ENCODE measurements around the gene GNL3.
"Not testable (repeated sequence)": the region's sequence is repeated elsewhere in the genome, so short reads cannot be mapped to it uniquely, and the experiment has no call there.

Gene GNL3

GRCh38 chr3:52685709-52686691 is at the start of gene GNL3, which contains the start of gene PBRM1:
TSS of gene GNL3 (plus strand) at chr3:52686032. CDS start at chr3:52686093, 61 bp downstream.
TSS of gene PBRM1 (minus strand) at chr3:52685913.
- peak; percentile 92 for DNase-seq (ENCODE audit: low spot score)

GRCh38 chr3:52636673-52637072 is 49.2 kb upstream of the GNL3 start:
- peak; percentile 5 for DNase-seq (ENCODE audit: low spot score)

- no peak for DNase-seq (ENCODE audit: low spot score)
These were observed 40.3 kb upstream of the GNL3 start for GRCh38 chr3:52645549-52645948.

GRCh38 chr3:52649461-52650210 is 36.2 kb upstream of the GNL3 start:
- no peak for DNase-seq (ENCODE audit: low spot score)

GRCh38 chr3:52650439-52650838 is 35.4 kb upstream of the GNL3 start:
- DNase-seq (ENCODE audit: low spot score) = no peak

- no peak for DNase-seq (ENCODE audit: low spot score)
These were observed 34.2 kb upstream of the GNL3 start for GRCh38 chr3:52651592-52651991.

GRCh38 chr3:52655895-52656294 is 29.9 kb upstream of the GNL3 start:
- DNase-seq (ENCODE audit: low spot score) = no peak

GRCh38 chr3:52660046-52660445 is 25.8 kb upstream of the GNL3 start:
- no peak for DNase-seq (ENCODE audit: low spot score)

GRCh38 chr3:52663098-52663497 is 22.7 kb upstream of the GNL3 start:
- no peak for DNase-seq (ENCODE audit: low spot score)

GRCh38 chr3:52670621-52671521 is 15.0 kb upstream of the GNL3 start:
- peak; percentile 73 for DNase-seq (ENCODE audit: low spot score)

- DNase-seq (ENCODE audit: low spot score) = peak; percentile 6
These were observed 14.2 kb upstream of the GNL3 start for GRCh38 chr3:52671676-52672075.

- not testable (repeated sequence) for DNase-seq (ENCODE audit: low spot score)
These were observed 9.6 kb upstream of the GNL3 start for GRCh38 chr3:52676201-52676600.

GRCh38 chr3:52678265-52679198 is 7.3 kb upstream of the GNL3 start:
- DNase-seq (ENCODE audit: low spot score) = no peak

GRCh38 chr3:52679199-52679538 is 6.7 kb upstream of the GNL3 start:
- DNase-seq (ENCODE audit: low spot score) = no peak

- no peak for DNase-seq (ENCODE audit: low spot score)
These were observed 6.0 kb upstream of the GNL3 start for GRCh38 chr3:52679811-52680210.

GRCh38 chr3:52681596-52681995 is 4.2 kb upstream of the GNL3 start:
- DNase-seq (ENCODE audit: low spot score) = no peak

GRCh38 chr3:52682016-52682415 is 3.8 kb upstream of the GNL3 start:
- DNase-seq (ENCODE audit: low spot score) = peak; percentile 10

GRCh38 chr3:52683611-52684010 is 2.2 kb upstream of the GNL3 start:
- DNase-seq (ENCODE audit: low spot score) = no peak

- DNase-seq (ENCODE audit: low spot score) = no peak
These were observed 1.6 kb upstream of the GNL3 start for GRCh38 chr3:52684184-52684583.

GRCh38 chr3:52685285-52685708 is 535 bp upstream of the GNL3 start:
- peak; percentile 69 for DNase-seq (ENCODE audit: low spot score)

GRCh38 chr3:52688266-52688665 is 2.4 kb downstream of the GNL3 start:
- DNase-seq (ENCODE audit: low spot score) = no peak

Measured in CD4-positive, alpha-beta T cell treated with Interleukin-2 at 100 ng/mL for 4 hours (primary cell).